T-helper 1 cell treated with Interleukin-12 subunit alpha and Interleukin-12 subunit beta and Interleukin-4 antibody, amounts not matched to agents 30 ng/mL and 1 ng/mL, for 36 hours (primary cell): ENCODE data around the gene ASIC2. TPM values are rescaled to one million over a fixed set of nuclear protein-coding genes. Genes with fewer than 3 reads are reported as not detected.

Source experiments
- intact Hi-C: fragments of 100-400 bp; cut with micrococcal nuclease; formaldehyde crosslinking; loops from one replicate; pipeline ENCODE4 v1.15.1; 2024
- total RNA-seq: library from RNA; stranded (reverse); gene quantifications from 2 replicates; pipeline ENCODE4 v1.2.3, GENCODE V29; 2022

ASIC2 gene
- total RNA-seq, 1 donor from 2014 or later: not detected

DNA sequence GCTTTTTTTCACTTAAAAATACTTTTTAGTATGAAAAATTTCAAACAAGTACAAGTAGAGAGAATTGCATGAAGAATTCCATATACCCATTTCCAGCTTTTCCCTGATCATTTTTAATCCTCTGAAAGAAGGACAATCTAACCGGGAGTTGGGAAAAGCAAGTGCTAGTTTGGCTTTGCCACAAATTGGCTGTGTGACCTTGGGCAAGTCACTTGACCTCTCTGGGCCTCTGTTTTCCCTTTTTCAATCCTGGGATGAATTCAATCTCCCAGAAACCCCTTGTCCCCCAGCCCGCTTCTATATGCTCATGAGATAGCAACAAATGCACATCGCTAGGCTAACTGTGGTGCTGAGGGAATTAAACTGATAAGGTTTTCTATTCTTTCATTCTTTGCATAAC lies 49.4 kb downstream of the ASIC2 start:
- intact Hi-C loops: no loop called here

DNA sequence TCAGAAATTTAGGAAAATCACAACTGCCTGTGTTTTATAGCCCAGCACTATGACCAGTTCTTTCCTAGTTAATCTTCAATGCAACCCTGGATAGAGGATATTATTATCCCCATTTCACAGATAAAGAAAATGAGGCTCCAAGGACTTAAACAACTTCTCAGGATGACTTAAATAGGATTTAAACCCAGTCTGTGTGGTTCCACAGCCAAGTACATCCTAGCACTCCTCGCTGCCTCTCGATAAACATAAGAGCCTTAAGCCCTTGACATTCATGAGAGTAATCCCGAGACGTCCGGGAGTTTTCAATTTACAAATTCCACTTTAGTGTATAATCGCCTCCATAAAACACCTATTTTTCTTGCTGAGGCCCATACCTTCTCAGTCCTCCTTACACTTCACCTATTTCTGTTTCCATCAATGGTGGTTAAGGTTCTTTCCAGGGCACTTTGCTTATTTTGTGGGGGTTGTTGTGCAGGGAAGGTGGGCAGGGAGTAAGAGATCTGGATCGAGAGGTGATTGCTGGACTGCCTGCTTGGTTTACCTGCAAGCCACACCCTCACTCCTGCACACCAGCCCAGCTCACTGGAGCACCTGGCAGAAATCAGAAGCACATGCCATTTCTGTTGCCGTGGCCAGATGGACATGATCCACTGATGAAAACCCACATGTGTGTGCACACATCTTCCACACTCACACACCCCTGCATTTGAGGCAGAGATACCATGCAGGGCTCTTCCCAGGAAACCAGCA lies 50.5 kb downstream of the ASIC2 start:
- intact Hi-C loops: no loop called here

GRCh38 chr17:33241390-33241789 lies 51.7 kb downstream of the ASIC2 start:
- intact Hi-C loops: no loop called here

GRCh38 chr17:33240362-33240761 lies 52.7 kb downstream of the ASIC2 start:
- intact Hi-C loops: no loop called here

DNA sequence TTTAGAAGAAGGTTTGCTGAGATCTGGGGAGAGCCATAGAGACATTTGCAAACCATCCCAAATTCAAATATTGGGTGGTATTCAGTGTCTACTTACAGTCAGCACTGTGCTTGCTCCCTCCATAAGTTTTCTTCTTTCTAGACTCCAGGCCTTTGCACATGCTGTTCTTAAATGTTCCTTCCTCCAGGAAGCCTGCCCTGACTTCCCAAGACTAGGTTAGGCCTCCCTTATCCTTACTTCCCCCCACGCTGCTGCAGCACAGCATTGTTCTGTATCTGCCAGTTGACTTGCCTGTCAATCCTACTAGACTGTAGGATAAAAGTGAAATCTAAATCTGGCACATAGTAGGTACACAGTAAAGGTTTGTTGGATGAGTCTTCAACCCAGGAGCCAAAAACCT lies 53.4 kb downstream of the ASIC2 start:
- intact Hi-C loops: no loop called here

- intact Hi-C loops: no loop called here
Measured at GRCh38 chr17:33234930-33235685, 58.0 kb downstream of the ASIC2 start.

GRCh38 chr17:33234233-33234632 lies 58.9 kb downstream of the ASIC2 start:
- intact Hi-C loops: no loop called here

DNA sequence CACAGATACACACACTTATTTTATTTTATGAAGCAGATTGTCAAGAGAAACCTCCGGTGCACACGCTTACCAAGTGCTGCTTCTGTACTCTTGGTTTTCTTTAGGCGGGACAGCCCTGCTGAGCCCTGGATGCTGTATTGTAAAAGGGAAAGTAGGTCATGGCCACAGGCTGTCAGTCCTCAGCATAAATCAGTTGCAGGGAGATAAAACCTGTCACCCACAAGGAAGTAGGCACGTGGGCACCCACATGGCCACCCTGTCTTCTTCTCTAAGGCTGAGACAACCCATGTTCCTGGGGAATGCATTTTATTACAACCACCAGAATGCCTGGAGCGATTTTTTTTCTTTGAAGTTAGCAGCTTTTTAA lies 59.3 kb downstream of the ASIC2 start:
- intact Hi-C loops: no loop called here

GRCh38 chr17:33229499-33229898 lies 63.6 kb downstream of the ASIC2 start:
- intact Hi-C loops: no loop called here

DNA sequence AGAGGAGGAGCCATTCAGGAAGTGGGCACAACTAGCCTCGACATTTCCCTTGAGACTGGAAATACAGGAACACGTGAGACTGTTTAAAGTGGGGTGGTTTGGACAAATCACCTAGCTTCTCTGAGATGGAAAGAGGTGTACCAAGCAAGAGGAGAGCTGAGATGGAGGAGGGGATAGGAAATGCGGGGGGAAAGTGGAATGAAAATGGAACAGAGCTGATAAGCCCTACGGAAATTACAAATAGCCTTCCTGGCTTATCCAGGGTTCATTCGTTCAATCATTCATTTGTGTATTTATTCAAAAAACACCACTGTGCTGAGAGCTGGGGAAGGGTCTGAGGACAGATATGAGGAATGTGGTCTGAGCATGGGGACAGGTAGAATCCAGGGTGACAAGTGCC lies 64.1 kb downstream of the ASIC2 start:
- intact Hi-C loops: no loop called here

- intact Hi-C loops: no loop called here
Measured at GRCh38 chr17:33228548-33228947, 64.5 kb downstream of the ASIC2 start.

- intact Hi-C loops: no loop called here
Measured at GRCh38 chr17:33227911-33228310, 65.2 kb downstream of the ASIC2 start.

- intact Hi-C loops: no loop called here
Measured at GRCh38 chr17:33225994-33226393, 67.1 kb downstream of the ASIC2 start.

DNA sequence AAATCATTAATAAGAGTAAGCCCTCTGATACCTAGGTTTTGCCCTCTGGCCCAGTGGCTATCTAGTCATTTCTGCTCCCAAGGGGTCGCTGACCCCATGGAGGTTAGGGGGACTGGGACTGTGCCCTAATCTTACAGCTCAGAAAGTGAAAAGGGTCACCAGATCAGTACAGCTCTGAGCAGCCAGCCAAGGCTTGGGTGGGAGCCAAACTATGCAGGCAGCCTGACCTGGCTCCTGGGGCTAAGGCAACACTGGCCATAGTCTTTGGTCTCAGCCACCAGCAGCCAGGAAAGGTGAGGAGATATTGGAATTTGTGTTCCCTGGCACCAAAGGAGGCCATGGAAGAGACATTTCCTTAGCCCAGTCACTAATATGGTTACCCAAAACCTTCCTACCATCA lies 67.6 kb downstream of the ASIC2 start:
- intact Hi-C loops: no loop called here

GRCh38 chr17:33220036-33220435 lies 73.1 kb downstream of the ASIC2 start:
- intact Hi-C loops: no loop called here

DNA sequence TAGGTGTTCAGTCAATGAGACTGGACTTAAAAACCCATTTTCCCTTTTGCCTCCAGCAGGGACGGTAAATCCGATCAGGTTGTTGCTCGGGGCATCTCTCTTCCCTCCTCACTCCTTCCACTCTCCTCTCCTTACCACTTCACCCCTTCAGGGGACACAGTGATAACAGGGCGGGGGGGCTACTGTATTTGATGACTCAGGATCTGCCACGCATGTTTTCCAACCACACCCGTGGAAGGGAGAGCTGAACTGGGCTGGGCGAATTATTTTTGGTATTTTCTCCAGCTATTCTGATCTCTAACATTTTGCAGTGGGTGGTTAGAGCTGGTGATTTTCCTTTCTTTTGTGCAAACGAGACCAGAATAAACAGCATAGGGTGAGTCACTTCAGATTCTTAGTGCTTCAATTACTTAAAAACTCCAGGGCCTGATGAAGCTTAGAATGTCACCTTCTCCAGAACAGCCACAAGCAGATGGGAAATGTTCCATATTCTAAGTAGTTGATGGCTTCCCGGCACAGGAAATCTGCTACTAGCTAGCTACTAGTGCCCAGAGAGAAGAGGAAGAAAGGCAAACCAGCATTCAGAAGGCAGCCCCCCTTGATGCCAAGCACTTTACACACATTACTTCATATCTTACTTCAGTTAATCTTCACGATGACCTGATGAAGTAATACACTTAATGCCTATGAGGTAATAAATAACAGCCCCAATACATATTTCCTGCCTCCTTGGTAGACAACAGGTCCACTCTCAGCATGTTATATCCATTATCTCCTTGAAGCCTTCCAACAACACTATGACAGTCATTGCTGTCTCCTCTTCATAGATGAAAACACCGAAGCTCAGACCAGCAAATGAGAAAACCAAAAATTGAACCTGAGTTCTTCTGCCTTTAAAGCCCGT lies 74.1 kb downstream of the ASIC2 start:
- intact Hi-C loops: no loop called here

DNA sequence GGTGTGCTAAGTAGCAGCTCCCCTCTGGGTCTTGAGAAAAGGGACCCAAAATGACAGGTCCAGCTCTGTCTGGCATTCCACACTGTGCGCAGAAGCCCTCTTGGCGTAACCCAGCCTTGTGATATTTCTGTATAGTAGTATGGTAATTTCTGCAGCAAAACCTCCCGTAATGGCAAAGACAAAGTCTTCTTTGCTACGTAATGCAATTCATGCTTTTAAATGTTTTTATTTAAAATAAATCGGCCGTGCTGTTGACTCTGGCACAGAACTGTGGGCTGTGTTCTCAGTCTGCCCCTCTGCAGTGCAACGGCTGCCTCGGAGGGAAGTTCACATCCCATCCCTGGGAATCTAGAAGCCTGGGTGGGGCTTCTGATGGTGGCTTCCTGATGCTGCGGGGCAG lies 75.2 kb downstream of the ASIC2 start:
- intact Hi-C loops: no loop called here

DNA sequence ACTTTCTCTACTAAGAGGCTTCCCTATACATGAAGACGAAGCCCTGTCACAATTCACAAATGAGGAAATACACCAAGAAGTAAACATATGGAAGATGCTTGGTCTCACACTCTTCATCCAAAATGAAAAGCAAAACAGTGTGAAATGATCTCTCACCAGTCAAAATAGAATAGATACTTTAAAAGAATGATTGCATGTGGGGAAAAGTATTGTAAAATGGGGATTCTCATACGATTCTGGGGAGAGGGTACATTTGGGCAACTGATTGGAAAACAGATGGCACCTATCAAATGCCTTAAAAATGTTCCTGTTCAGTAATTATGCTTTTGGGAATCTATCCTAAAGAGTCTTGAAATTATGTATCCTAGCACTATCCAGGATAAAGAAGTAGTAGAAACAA lies 78.1 kb downstream of the ASIC2 start:
- intact Hi-C loops: no loop called here

DNA sequence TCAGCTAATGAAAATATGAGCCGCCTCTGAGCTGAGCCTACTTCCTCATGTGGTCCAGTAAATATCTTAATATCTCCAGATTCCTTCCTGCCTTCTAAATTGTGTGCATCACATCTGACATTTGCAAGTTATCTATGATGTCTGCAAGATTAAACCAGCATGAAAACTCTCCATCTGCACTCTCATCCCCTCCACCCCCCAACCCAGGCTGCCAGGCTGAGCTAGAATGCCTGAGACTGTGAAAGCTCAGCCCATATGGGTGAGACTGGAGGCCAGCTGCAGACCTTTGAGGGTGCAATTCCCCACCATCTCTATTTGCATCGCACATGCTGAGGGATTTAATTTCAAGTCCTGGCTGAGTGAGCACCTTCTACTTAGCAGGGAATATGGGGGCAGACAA lies 82.8 kb downstream of the ASIC2 start:
- intact Hi-C loops: no loop called here

DNA sequence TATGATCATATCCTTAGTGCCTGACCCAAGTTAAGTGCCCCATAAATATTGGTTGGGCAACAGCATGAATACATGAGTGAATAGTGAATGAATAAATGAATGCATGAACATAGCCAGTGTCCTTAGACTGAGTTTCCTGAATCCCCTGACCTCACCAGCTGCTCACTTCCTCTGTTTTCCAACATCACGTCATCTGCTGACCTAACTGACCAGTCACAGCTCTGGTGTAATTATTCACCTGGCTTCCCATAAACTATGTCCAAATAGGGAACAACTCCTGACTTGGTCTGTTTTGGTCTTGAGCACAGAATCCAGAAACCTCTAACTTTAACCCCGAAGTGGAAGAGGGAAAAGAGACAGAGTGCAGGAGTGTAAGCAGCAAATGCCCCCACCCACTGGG lies 83.4 kb downstream of the ASIC2 start:
- intact Hi-C loops: no loop called here

DNA sequence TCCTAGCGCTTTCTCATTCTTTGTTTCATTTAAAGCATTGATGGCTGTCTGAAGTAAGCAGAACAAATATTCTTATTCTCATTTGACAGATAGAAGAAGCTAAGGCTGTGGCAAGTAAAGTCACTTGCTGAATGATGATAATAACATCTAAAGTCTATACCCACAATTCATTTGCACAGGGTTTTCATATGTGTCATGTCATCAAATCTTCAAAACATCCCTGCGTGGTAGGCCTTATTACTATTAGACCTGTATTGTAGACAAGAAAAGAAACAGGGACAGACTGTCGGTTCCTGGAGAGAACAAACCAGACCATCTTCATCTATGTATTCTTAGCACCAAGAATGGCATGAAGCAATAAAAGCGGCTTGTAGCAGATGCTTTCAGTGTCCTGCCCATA lies 85.9 kb downstream of the ASIC2 start:
- intact Hi-C loops: no loop called here

DNA sequence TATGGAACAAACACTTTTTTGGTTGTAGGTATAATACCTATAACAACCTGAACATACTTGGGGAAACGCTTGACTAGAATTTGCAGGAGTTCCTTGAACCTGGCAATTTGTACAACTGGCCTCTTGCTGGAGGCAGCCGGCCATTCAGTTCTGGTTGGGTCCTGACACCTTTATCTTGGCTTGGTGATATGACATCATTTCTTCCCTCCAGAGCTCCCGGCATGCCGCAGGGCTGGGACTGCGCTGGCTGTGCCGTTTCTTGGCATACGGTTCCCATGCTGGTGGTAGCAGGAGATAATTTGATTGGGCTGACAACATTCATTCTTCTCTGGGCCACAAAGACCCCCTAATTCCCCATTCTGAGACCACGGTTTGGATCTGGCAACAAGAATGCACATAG lies 87.5 kb downstream of the ASIC2 start:
- intact Hi-C loops: no loop called here
